RCC 7860 (cell line): ENCODE data around the gene ALDH5A1.

ENCODE experiments used
- DNase-seq: peaks from one replicate; pipeline ENCODE4 v3.0.0-alpha.2; 2015; ENCODE audit warnings: low spot score
- FAIRE-seq: peaks from 2 replicates; lab custom pipeline; 2012; peaks lifted over from hg19 to GRCh38; lab: Jason Lieb, UNC

The ALDH5A1 gene

GRCh38 chr6:24522228-24523176 is 27.7 kb downstream of the ALDH5A1 start:
- DNase-seq, result peak; percentile 88
- FAIRE-seq, result peak; percentile 82

DNA sequence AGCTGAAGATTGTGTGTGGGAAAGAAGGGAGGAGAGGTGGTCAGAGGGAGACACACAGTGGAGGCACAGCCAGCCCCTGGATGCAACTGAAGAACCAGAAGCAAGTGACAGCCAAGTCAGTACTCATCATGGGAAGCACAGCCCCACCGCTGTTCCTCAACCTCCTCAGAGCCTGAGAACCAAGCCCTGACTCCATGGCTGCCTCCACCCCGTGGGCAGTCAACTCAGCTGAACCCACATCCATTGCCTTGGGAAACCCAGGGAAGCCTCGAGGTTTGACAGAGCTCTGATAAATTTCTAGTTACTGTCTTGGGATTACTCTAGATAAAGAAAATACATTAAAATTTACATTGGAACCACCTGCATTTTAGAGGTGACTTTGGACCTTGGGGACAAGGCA is 29.6 kb downstream of the ALDH5A1 start:
- DNase-seq (no peak), FAIRE-seq (no peak)

DNA sequence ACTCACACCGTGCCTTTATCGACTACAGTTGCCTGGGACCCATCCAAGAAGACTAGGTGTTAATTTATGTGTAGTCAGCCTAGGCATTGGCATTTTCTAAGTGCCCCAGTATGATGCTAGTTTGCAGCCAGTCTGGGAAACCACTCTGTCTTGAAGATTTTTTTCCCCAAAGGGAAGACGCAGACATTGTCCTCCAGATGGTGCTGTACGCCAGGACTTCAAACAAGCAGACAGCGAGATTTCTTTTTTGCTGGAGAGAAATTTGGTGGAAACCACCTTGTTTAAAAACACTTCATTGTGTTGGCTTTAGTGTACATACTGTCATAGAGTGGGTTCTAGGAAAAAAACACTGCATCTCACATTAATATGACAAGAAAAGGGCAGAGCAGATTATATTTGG is 30.0 kb downstream of the ALDH5A1 start:
- DNase-seq, result peak; percentile 12
- FAIRE-seq, result peak; percentile 12

DNA sequence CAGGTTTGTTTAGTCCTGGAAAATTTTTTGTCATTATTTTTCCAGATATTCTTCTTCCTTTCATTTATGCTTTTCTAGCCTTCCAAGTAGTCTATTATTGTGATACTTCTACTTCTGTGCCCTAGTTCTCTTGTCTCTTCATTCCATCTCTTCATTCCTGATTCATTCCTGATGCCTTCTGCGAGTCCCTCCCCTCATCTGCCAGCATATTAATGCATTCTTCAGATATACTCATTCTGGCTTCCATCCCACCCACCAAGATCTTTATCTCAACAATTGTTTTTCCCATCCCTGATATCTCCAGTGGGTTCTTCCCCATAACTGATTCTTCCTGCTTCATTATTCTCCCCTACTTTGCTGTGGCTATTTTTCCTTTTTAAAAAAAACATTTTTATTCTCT is 35.2 kb downstream of the ALDH5A1 start:
- FAIRE-seq, result no peak

DNA sequence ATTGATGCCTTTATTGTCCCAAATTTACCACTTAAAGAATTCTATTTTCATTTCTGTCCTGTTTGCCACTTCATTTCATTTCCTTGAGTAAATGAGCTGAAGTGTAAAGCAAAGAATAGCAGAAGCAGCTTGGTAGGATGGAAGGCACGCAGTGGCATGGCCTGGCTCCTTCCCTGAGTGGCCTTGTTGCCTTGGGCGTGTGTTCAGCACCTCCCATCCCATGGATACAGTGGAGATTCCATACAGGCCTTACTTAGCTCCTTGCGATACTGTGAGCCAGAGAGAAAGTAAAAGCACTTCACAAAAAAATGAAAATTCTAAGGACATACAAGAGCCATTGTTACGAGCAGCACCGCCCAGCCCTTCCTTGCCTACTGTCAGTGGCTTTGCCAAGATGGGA is 39.6 kb downstream of the ALDH5A1 start:
- FAIRE-seq, result no peak

More for the DNA sequence above, 35.2 kb downstream of the ALDH5A1 start:
- DNase-seq, result no peak

GRCh38 chr6:24535210-24535609 is 40.4 kb downstream of the ALDH5A1 start:
- DNase-seq, result no peak
- FAIRE-seq, result no peak

More for the DNA sequence above, 39.6 kb downstream of the ALDH5A1 start:
- no peak for DNase-seq

- DNase-seq (no peak), FAIRE-seq (no peak)
These were observed 41.7 kb downstream of the ALDH5A1 start for GRCh38 chr6:24536466-24536865.

- no peak for DNase-seq
- FAIRE-seq, result no peak
These were observed 42.4 kb downstream of the ALDH5A1 start for GRCh38 chr6:24537082-24537699.

- FAIRE-seq (no peak), DNase-seq (no peak)
These were observed 43.1 kb downstream of the ALDH5A1 start for GRCh38 chr6:24537771-24538385.

- no peak for DNase-seq
- FAIRE-seq, result no peak
These were observed 44.6 kb downstream of the ALDH5A1 start for GRCh38 chr6:24539416-24539815.

GRCh38 chr6:24540197-24540596 is 45.4 kb downstream of the ALDH5A1 start:
- FAIRE-seq (no peak), DNase-seq (no peak)

- no peak for FAIRE-seq
These were observed 48.9 kb downstream of the ALDH5A1 start for GRCh38 chr6:24543683-24544082.

GRCh38 chr6:24545183-24545582 is 50.4 kb downstream of the ALDH5A1 start:
- FAIRE-seq (no peak), DNase-seq (no peak)

More at GRCh38 chr6:24543683-24544082, 48.9 kb downstream of the ALDH5A1 start:
- DNase-seq, result no peak

GRCh38 chr6:24545691-24546090 is 50.9 kb downstream of the ALDH5A1 start:
- no peak for FAIRE-seq

DNA sequence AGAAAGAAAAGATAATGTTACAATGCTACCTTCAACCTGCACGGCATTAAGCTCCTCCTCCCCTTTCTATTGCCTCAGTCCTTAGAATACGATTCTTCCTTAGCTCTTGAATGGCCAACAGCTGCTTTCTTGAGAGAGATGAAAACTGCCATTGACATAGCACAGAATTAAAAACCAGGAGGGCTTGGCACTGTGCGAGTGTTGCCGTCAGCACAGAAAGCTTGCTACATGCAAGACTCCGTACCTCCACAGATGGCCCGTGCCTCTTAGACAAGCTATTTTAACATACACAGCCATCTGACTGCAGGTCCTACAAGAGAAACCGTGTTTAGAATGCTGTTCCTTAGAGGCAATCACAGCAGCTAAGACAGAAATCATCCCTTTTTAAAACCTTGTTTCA is 51.7 kb downstream of the ALDH5A1 start:
- DNase-seq, result no peak
- FAIRE-seq, result no peak

More at GRCh38 chr6:24545691-24546090, 50.9 kb downstream of the ALDH5A1 start:
- DNase-seq, result no peak

GRCh38 chr6:24547243-24547642 is 52.5 kb downstream of the ALDH5A1 start:
- FAIRE-seq (no peak), DNase-seq (no peak)

DNA sequence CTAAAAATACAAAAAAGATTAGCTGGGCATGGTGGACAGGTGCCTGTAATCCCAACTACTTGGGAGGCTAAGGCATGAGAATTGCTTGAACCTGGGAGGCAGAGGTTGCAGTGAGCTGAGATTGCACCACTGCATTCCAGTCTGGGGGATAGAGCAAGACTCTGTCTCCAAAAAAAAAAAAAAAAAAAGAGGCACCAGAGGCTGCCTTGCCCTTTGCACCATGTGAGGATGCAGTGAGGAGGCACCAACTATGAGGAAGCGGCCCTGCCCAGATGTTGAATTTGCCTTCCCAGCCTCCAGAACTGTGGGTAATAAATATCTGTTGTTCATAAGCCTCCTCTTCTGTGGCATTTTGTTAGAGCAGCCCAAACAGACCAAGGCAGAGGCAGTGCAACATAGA is 54.4 kb downstream of the ALDH5A1 start:
- FAIRE-seq (no peak), DNase-seq (no peak)

- no peak for FAIRE-seq
- no peak for DNase-seq
These were observed 55.0 kb downstream of the ALDH5A1 start for GRCh38 chr6:24549674-24550353.

DNA sequence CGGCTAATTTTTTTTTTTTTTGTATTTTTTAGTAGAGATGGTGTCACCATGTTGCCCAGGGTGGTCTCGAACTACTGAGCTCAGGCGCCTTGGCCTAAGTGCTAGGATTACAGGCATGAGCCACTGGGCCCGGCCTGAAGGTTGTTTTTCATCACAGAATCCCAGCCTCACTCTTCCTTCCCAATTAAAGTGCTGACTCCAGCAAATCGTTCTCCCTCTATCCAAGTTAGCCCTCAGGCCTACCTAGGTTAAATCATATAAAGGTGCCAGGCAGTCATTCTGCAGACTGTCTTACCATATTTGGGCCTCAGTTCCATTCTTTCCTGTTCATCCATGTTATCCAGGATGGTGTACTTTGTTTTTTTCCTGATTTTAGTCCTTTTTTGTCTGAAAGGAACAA is 56.4 kb downstream of the ALDH5A1 start:
- DNase-seq, result no peak
- FAIRE-seq, result no peak

- FAIRE-seq (no peak), DNase-seq (no peak)
These were observed 59.7 kb downstream of the ALDH5A1 start for GRCh38 chr6:24554474-24554873.

DNA sequence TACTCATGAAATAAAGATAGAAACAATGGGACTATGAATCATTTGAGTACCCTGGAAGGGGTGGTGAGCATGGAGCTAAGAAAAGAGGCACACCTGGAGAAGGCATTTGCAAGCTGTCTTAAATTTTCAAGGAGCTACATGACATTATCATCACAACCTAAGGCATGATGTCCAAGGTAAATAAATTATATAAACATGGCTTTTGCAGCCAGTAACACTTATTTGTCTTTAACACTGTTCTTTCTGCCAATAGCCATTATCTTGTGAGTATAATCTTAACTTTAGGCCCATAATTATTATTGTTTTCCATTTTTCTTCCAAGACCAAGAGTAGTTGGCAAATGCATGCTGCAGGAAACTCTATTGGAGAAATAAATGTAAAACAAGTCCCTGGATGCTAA is 63.7 kb downstream of the ALDH5A1 start:
- no peak for FAIRE-seq
- DNase-seq, result no peak
